Peyer's patch (tissue), 4 donors: ENCODE results near the gene SDC4. TPM values are rescaled to one million over a fixed set of nuclear protein-coding genes. Genes with fewer than 3 reads are reported as not detected.

Experiments
- DNase-seq, 3 donors: peaks; one replicate each; pipeline ENCODE4 v3.0.0-alpha.2; 2017 to 2019
- H3K27ac ChIP-seq, 4 donors: fragments of 200-600 bp; sonication (generic); one replicate each; pipeline ENCODE4 v1.5.1; 2016 to 2019
- H3K27me3 ChIP-seq, 2 donors: fragments of 200-600 bp; sonication (generic); one replicate each; pipeline ENCODE4 v1.5.1; 2019
- H3K36me3 ChIP-seq, 3 donors: fragments of 200-600 bp; sonication (generic); one replicate each; pipeline ENCODE4 v1.5.1; 2016 to 2019
- H3K4me1 ChIP-seq, 4 donors: fragments of 200-600 bp; sonication (generic); one replicate each; pipeline ENCODE4 v1.5.1; 2016 to 2019
- H3K4me3 ChIP-seq, 4 donors: fragments of 200-600 bp; sonication (generic); 1 replicate in 3 of 4; 2 replicates in 1 of 4; pipeline ENCODE4 v1.5.1; 2016 to 2019; ENCODE audit warnings: mild to moderate bottlenecking in 1 of 4
- H3K9me3 ChIP-seq, 4 donors: fragments of 200-600 bp; sonication (generic); one replicate each; pipeline ENCODE4 v1.5.1; 2016 to 2019; ENCODE audit warnings: mild to moderate bottlenecking in 1 of 4
- CTCF ChIP-seq, 6 experiments: fragments of 450-650 bp in 4 of 6; fragments of 200-600 bp in 2 of 6; sonication (generic) in 1 of 6; IDR thresholded peaks; one replicate each; pipeline ENCODE4 v1.5.1; 2017 to 2019; ENCODE audit warnings: antibody characterized with exemption in 6 of 6, mild to moderate bottlenecking in 3 of 6, moderate library complexity in 1 of 6
- POLR2A ChIP-seq, 2 donors: fragments of 450-650 bp; IDR thresholded peaks; one replicate each; pipeline ENCODE4 v1.5.1; 2017; ENCODE audit warnings: antibody characterized with exemption in 2 of 2, mild to moderate bottlenecking in 2 of 2, moderate library complexity in 2 of 2
- total RNA-seq, 4 donors: library from RNA; depleted of rRNA; stranded (reverse); fragments of >200 nt; gene quantifications; one replicate each; pipeline ENCODE4 v1.1.0, GENCODE V29; 2016

SDC4 gene
- 10 to 100 TPM; 21.5 to 49.7 (median 32.5) TPM for total RNA-seq

GRCh38 chr20:45347936-45348778 lies at the start of gene SDC4:
Gene SDC4, minus strand, starts transcription at chr20:45348424. Its CDS starts 40 bp downstream, at chr20:45348384.
- TF ChIP-seq POLR2A (IDR thresholded peaks at IDR 0.05), result peak; percentile 95 to 97
- no peak for TF ChIP-seq CTCF (IDR thresholded peaks at IDR 0.05)

DNA sequence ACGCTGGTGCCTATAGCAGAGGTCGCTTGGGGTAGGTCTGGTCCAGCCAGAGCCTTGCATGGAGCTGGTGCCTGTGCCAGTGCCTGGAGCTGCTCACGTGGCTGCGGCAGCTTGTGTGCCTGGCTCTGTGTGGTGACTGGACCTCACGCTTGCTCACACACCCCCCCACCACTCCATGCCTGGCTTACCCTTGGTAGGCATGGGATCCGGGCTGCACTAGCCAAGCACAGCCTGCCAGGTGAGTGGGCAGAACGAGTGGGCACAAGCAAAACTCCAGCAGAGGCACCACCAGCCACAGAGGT lies 46.8 kb upstream of the SDC4 start:
- H3K27me3 ChIP-seq, result no peaks in the 10 kb centered on the region
- H3K4me3 ChIP-seq, result no peak overlapping the region
- no peaks in the 10 kb centered on the region for H3K4me1 ChIP-seq
- DNase-seq, result no peak
- H3K36me3 ChIP-seq, result no peaks in the 10 kb centered on the region
- peaks cover 0 to 2% (median 0%) of the 10 kb centered on the region in 4 donors for H3K9me3 ChIP-seq
- TF ChIP-seq CTCF (IDR thresholded peaks at IDR 0.05) (no peak), POLR2A (IDR thresholded peaks at IDR 0.05) (no peak)
- H3K27ac ChIP-seq, result no peak overlapping the region

More at GRCh38 chr20:45347936-45348778, at the start of gene SDC4:
- Histone ChIP-seq H3K9me3 (no peaks in the 10 kb centered on the region), H3K36me3 (no peaks in the 10 kb centered on the region), H3K4me1 (peaks cover 0 to 38% (median 7%) of the 10 kb centered on the region in 4 donors), H3K27ac (peak within 1 kb of the TSS; percentile 76 to 96 (median 87)), H3K27me3 (no peaks in the 10 kb centered on the region), H3K4me3 (peak within 1 kb of the TSS; percentile 52 to 90 (median 66))
- DNase-seq, result peak; percentile 36 to 85 (median 81)

GRCh38 chr20:45394221-45395113 lies 46.2 kb upstream of the SDC4 start:
- Histone ChIP-seq H3K4me1 (no peaks in the 10 kb centered on the region), H3K27ac (no peak overlapping the region), H3K27me3 (no peaks in the 10 kb centered on the region), H3K36me3 (no peaks in the 10 kb centered on the region), H3K4me3 (no peak overlapping the region), H3K9me3 (no peaks in the 10 kb centered on the region)
- no peak for DNase-seq
- TF ChIP-seq CTCF (IDR thresholded peaks at IDR 0.05) (no peak), POLR2A (IDR thresholded peaks at IDR 0.05) (no peak)

GRCh38 chr20:45392733-45393132 lies 44.5 kb upstream of the SDC4 start:
- DNase-seq, result no peak
- Histone ChIP-seq H3K4me1 (no peaks in the 10 kb centered on the region), H3K9me3 (no peaks in the 10 kb centered on the region), H3K36me3 (no peaks in the 10 kb centered on the region), H3K27ac (no peak overlapping the region), H3K4me3 (no peak overlapping the region), H3K27me3 (no peaks in the 10 kb centered on the region)
- TF ChIP-seq POLR2A (IDR thresholded peaks at IDR 0.05), result no peak

GRCh38 chr20:45391559-45391958 lies 43.3 kb upstream of the SDC4 start:
- Histone ChIP-seq H3K4me3 (no peak overlapping the region), H3K4me1 (no peaks in the 10 kb centered on the region), H3K9me3 (no peaks in the 10 kb centered on the region), H3K27me3 (no peaks in the 10 kb centered on the region), H3K27ac (no peak overlapping the region), H3K36me3 (no peaks in the 10 kb centered on the region)
- TF ChIP-seq POLR2A (IDR thresholded peaks at IDR 0.05), result no peak
- no peak for TF ChIP-seq CTCF (IDR thresholded peaks at IDR 0.05)
- no peak for DNase-seq

- Histone ChIP-seq H3K4me1 (no peaks in the 10 kb centered on the region), H3K27me3 (no peaks in the 10 kb centered on the region), H3K4me3 (no peak overlapping the region), H3K36me3 (no peaks in the 10 kb centered on the region), H3K9me3 (no peaks in the 10 kb centered on the region), H3K27ac (no peak overlapping the region)
- TF ChIP-seq CTCF (IDR thresholded peaks at IDR 0.05), result no peak
- TF ChIP-seq POLR2A (IDR thresholded peaks at IDR 0.05), result no peak
- no peak for DNase-seq
Observed at GRCh38 chr20:45390931-45391330, 42.7 kb upstream of the SDC4 start.
